Transverse colon (tissue), 3 donors: ENCODE data around the gene PBX3.

Source experiments
- EP300 ChIP-seq: sonication (generic); formaldehyde crosslinking; IDR thresholded peaks from one replicate; pipeline ENCODE4 v1.6.1; 2017; ENCODE audit warnings: antibody characterized with exemption, low read depth
- POLR2A ChIP-seq: fragments of 450-650 bp; IDR thresholded peaks from one replicate; pipeline ENCODE4 v1.6.1; 2016; ENCODE audit warnings: antibody characterized with exemption, mild to moderate bottlenecking, moderate library complexity
- TF ChIP-seq, protein P1 (sequence below), 5 experiments: fragments of 200-600 bp in 3 of 5; fragments of 450-650 bp in 2 of 5; sonication (generic) in 3 of 5; IDR thresholded peaks; 1 replicate in 2 of 5; 2 replicates in 3 of 5; pipeline ENCODE4 v1.5.1; 2016 to 2017; ENCODE audit warnings: antibody characterized with exemption in 5 of 5, inconsistent platforms in 3 of 5, mild to moderate bottlenecking in 2 of 5, moderate library complexity in 1 of 5

DNA sequence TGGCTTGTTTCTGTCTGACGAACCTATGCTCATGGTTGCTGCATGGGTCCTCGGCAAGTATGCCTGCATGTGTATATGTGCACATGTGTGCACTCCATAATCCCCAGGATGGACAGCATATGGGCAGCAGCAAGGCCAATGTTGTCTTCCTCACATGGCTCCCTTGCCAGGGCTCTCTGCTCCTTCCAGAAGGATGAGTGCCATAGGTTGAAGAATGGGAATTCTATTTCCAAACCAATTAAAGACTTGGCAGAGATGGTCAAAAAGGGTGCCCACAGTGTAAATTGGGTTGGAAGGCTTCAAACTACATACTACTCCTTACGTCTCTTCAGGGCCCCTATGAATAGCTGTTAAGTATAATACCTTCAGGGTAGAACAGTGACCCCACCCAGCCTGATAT, 212.1 kb downstream of the PBX3 start:
- TF ChIP-seq POLR2A (no peak), EP300 (no peak)
- TF ChIP-seq, protein P1, sequence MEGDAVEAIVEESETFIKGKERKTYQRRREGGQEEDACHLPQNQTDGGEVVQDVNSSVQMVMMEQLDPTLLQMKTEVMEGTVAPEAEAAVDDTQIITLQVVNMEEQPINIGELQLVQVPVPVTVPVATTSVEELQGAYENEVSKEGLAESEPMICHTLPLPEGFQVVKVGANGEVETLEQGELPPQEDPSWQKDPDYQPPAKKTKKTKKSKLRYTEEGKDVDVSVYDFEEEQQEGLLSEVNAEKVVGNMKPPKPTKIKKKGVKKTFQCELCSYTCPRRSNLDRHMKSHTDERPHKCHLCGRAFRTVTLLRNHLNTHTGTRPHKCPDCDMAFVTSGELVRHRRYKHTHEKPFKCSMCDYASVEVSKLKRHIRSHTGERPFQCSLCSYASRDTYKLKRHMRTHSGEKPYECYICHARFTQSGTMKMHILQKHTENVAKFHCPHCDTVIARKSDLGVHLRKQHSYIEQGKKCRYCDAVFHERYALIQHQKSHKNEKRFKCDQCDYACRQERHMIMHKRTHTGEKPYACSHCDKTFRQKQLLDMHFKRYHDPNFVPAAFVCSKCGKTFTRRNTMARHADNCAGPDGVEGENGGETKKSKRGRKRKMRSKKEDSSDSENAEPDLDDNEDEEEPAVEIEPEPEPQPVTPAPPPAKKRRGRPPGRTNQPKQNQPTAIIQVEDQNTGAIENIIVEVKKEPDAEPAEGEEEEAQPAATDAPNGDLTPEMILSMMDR (IDR thresholded peaks at IDR 0.05) = no peak
